Bronchial epithelial cell (primary cell): Measurements from ENCODE around the gene FBN3. TPM values are rescaled to one million over a fixed set of nuclear protein-coding genes. Genes with fewer than 3 reads are reported as not detected.
"Not testable (repeated sequence)": the region's sequence is repeated elsewhere in the genome, so short reads cannot be mapped to it uniquely, and the experiment has no call there.

ENCODE experiments used
- DNase-seq: peaks from one replicate; pipeline ENCODE4 v3.0.0-alpha.2; 2010; ENCODE audit warnings: low read depth
- FAIRE-seq: peaks from 2 replicates; lab custom pipeline; 2011; peaks lifted over from hg19 to GRCh38; lab: Jason Lieb, UNC
- H3K27me3 ChIP-seq: 2 replicates; pipeline ENCODE4 v1.5.1; 2011; ENCODE audit warnings: low read length; ENCODE audit not compliant: control insufficient read depth, insufficient read depth
- H3K36me3 ChIP-seq: 2 replicates; pipeline ENCODE4 v1.5.1; 2011; ENCODE audit warnings: low read length; ENCODE audit not compliant: control insufficient read depth, insufficient read depth
- H3K4me3 ChIP-seq: 2 replicates; pipeline ENCODE4 v1.5.1; 2011; ENCODE audit warnings: mild to moderate bottlenecking, low read depth, low read length, control low read depth
- CTCF ChIP-seq: IDR thresholded peaks from 2 replicates; pipeline ENCODE4 v1.5.1; 2011; ENCODE audit warnings: mild to moderate bottlenecking, moderate library complexity, low read length, control low read depth, inconsistent platforms; ENCODE audit not compliant: insufficient read depth, severe bottlenecking
- total RNA-seq: library from RNA; depleted of rRNA; stranded (reverse); fragments of >200 nt; gene quantifications from 2 replicates; pipeline ENCODE4 v1.2.1, GENCODE V29; 2014

Gene FBN3
- total RNA-seq, 1 donor from 2014 or later = not detected

DNA sequence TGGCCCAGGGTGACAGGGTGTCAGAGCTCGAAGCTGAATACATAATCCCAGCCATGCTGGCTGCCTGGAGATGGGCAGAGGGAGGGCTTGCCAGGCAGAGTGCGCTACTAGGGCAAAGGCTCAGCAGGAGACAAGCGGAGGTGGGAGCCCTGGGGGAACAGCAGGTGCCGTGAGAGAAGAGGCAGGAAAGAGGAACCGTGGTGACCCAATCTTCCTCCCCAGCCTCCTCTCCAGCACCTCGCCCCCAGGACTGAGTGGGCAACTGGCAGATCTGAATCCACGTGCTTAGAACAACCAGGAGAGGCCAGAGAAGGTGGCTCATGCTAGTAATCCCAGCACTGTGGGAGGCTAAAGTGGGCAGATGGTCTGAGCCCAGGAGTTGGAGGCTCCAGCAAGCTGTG is 107.9 kb downstream of the FBN3 start:
- DNase-seq (no peak), FAIRE-seq (no peak)
- Histone ChIP-seq H3K36me3 (no peaks in the 10 kb centered on the region), H3K27me3 (no peaks in the 10 kb centered on the region), H3K4me3 (no peak overlapping the region)
- TF ChIP-seq CTCF = no peak

GRCh38 chr19:8039231-8039630 is 110.2 kb downstream of the FBN3 start:
- Histone ChIP-seq H3K27me3 (no peaks in the 10 kb centered on the region), H3K4me3 (no peak overlapping the region), H3K36me3 (no peaks in the 10 kb centered on the region)
- DNase-seq = no peak
- no peak for FAIRE-seq
- TF ChIP-seq CTCF = no peak

DNA sequence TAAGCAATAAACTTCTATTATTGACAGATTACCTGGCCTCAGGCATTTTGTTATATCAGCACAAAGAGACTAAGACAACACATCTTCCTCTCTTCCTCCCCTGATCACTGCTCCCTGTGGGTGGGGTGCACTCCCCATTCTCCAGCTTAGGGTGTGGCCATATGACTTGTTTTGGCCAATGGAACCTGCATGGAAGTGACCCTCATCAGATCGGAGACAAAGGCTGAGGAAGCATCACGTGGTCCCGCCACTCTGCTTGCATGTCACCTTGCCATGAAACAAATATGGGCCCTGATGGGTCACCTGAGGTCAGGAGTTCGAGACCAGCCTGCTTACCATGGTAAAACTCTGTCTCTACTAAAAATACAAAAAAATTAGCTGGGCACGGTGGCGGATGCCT is 110.6 kb downstream of the FBN3 start:
- no peak for FAIRE-seq
- Histone ChIP-seq H3K4me3 (no peak overlapping the region), H3K27me3 (no peaks in the 10 kb centered on the region), H3K36me3 (no peaks in the 10 kb centered on the region)
- no peak for DNase-seq
- no peak for TF ChIP-seq CTCF

- no peak for TF ChIP-seq CTCF
- Histone ChIP-seq H3K4me3 (no peak overlapping the region), H3K36me3 (no peaks in the 10 kb centered on the region), H3K27me3 (no peaks in the 10 kb centered on the region)
- DNase-seq (no peak), FAIRE-seq (no peak)
Measured at GRCh38 chr19:8036434-8037099, 112.8 kb downstream of the FBN3 start.

- Histone ChIP-seq H3K27me3 (no peaks in the 10 kb centered on the region), H3K36me3 (no peaks in the 10 kb centered on the region), H3K4me3 (no peak overlapping the region)
- no peak for DNase-seq
- TF ChIP-seq CTCF = no peak
- FAIRE-seq = no peak
Measured at GRCh38 chr19:8034178-8034525, 115.2 kb downstream of the FBN3 start.

- not testable (repeated sequence) for FAIRE-seq, DNase-seq
Measured at GRCh38 chr19:8033287-8034177, 115.9 kb downstream of the FBN3 start.

More at GRCh38 chr19:8033287-8034177, 115.9 kb downstream of the FBN3 start:
- H3K36me3 ChIP-seq, H3K4me3 ChIP-seq, H3K27me3 ChIP-seq: not testable (repeated sequence)
